ENCODE data around the gene ZBED4. TPM values are rescaled to one million over a fixed set of nuclear protein-coding genes. Genes with fewer than 3 reads are reported as not detected.

ZBED4 gene
- total and polyA plus RNA-seq, 2 experiments from 2014 or later, result 8.5 to 31.9 TPM

- H4K20me1 ChIP-seq (replicated peaks; ENCODE audit: insufficient read depth), result no peaks in the 10 kb centered on the region
- H3K27me3 Mint-ChIP-seq (ENCODE audit: insufficient read depth, low read depth, poor library complexity), result peaks cover 21% of the 10 kb centered on the region
- H3K36me3 Mint-ChIP-seq (ENCODE audit: low read depth), result peaks cover 2% of the 10 kb centered on the region; the same call in 1 of the 3 replicates
- H3K4me3 Mint-ChIP-seq, result no peak overlapping the region
- no peaks in the 10 kb centered on the region for H3K79me2 ChIP-seq (replicated peaks; ENCODE audit: insufficient read depth)
- H3K9me3 Mint-ChIP-seq, result no peaks in the 10 kb centered on the region
- TF ChIP-seq CTCF (conservative IDR thresholded peaks at IDR 0.05; ENCODE audit: low read depth in 2 of 2) (peak; percentile 46 to 80), STAT1 (IDR thresholded peaks at IDR 0.05; ENCODE audit: unreplicated experiment) (no peak), ZNF114 (CRISPR knock-in tag; IDR thresholded peaks at IDR 0.05) (no peak)
- DNase-seq (ENCODE audit: low spot score) (peak; percentile 81), ATAC-seq (peak; percentile 85)
- no peaks in the 10 kb centered on the region; the same call in 1 of the 2 replicates for H3K4me1 ChIP-seq (ENCODE audit: insufficient read depth)
- H3K27ac Mint-ChIP-seq, result no peak overlapping the region
- H2AFZ ChIP-seq, result 0 out of 2 replicates have a peak overlapping the region, but pooled peaks have one; percentile 59
- H3K27ac ChIP-seq (ENCODE audit: low read depth), result no peak overlapping the region
- peaks cover 13% of the 10 kb centered on the region for H3K4me1 Mint-ChIP-seq
- peak overlapping the region; percentile 66 for H3K4me2 ChIP-seq
- no peaks in the 10 kb centered on the region for H3K9me2 ChIP-seq (ENCODE audit: insufficient read depth)
- no peaks in the 10 kb centered on the region; the same call in 1 of the 2 replicates for H3F3A ChIP-seq (replicated peaks; ENCODE audit: low read depth)
- H3K4me3 ChIP-seq, result peak overlapping the region; percentile 41; the same call in 1 of the 2 replicates
- H3K36me3 ChIP-seq (ENCODE audit: insufficient read depth), result no peaks in the 10 kb centered on the region
- peaks cover 9% of the 10 kb centered on the region for H3K27me3 ChIP-seq (ENCODE audit: insufficient read depth)
Observed at GRCh38 chr22:49929211-49929979, 75.8 kb downstream of the ZBED4 start.

- Mint-ChIP-seq H3K36me3 (ENCODE audit: low read depth) (peaks cover 2% of the 10 kb centered on the region; the same call in 1 of the 3 replicates), H3K9me3 (no peaks in the 10 kb centered on the region)
- ATAC-seq, result no peak
- TF ChIP-seq ZNF331 (CRISPR knock-in tag; IDR thresholded peaks at IDR 0.05; ENCODE audit: low read depth) (no peak), EZH2phosphoT487 (IDR thresholded peaks at IDR 0.05; ENCODE audit: unreplicated experiment) (no peak), JUNB (IDR thresholded peaks at IDR 0.05; ENCODE audit: unreplicated experiment) (no peak), STAT1 (IDR thresholded peaks at IDR 0.05; ENCODE audit: unreplicated experiment) (no peak), NANOG (IDR thresholded peaks at IDR 0.05; ENCODE audit: borderline replicate concordance) (no peak), CTCF (conservative IDR thresholded peaks at IDR 0.05; ENCODE audit: low read depth in 2 of 2) (no peak), ZNF114 (CRISPR knock-in tag; IDR thresholded peaks at IDR 0.05) (no peak), REST (IDR thresholded peaks at IDR 0.05; ENCODE audit: unreplicated experiment) (no peak), POLR2AphosphoS5 (IDR thresholded peaks at IDR 0.05; ENCODE audit: low read depth) (no peak)
Observed at GRCh38 chr22:49929994-49930575, 76.4 kb downstream of the ZBED4 start.

More at GRCh38 chr22:49929994-49930575, 76.4 kb downstream of the ZBED4 start:
- no peaks in the 10 kb centered on the region for H3K79me2 ChIP-seq (replicated peaks; ENCODE audit: insufficient read depth)
- H3K27ac Mint-ChIP-seq, result no peak overlapping the region
- H3K27ac ChIP-seq (ENCODE audit: low read depth), result no peak overlapping the region
- no peaks in the 10 kb centered on the region for H3K36me3 ChIP-seq (ENCODE audit: insufficient read depth)
- H3K4me3 ChIP-seq, result peak overlapping the region; percentile 41; the same call in 1 of the 2 replicates
- no peaks in the 10 kb centered on the region; the same call in 1 of the 2 replicates for H3F3A ChIP-seq (replicated peaks; ENCODE audit: low read depth)
- peaks cover 2% of the 10 kb centered on the region; the same call in 1 of the 2 replicates for H3K4me1 ChIP-seq (ENCODE audit: insufficient read depth)
- no peak overlapping the region for H3K4me2 ChIP-seq
- 0 out of 2 replicates have a peak overlapping the region, but pooled peaks have one; percentile 59 for H2AFZ ChIP-seq
- H3K27me3 Mint-ChIP-seq (ENCODE audit: insufficient read depth, low read depth, poor library complexity), result peaks cover 21% of the 10 kb centered on the region
- no peaks in the 10 kb centered on the region for H4K20me1 ChIP-seq (replicated peaks; ENCODE audit: insufficient read depth)
- no peak overlapping the region for H3K4me3 Mint-ChIP-seq
- H3K27me3 ChIP-seq (ENCODE audit: insufficient read depth), result peaks cover 9% of the 10 kb centered on the region
- no peak for DNase-seq (ENCODE audit: low spot score)
- no peaks in the 10 kb centered on the region for H3K9me2 ChIP-seq (ENCODE audit: insufficient read depth)
- peaks cover 12% of the 10 kb centered on the region for H3K4me1 Mint-ChIP-seq
